Right lobe of liver (tissue), 4 donors: ENCODE measurements around the gene CADM2.

Experiments
- CTCF ChIP-seq, 4 donors: fragments of 200-600 bp in 3 of 4; fragments of 450-650 bp in 1 of 4; IDR thresholded peaks; one replicate each; pipeline versions ENCODE4 v1.5.1 to v1.8.0; 2016 to 2022; ENCODE audit warnings: antibody characterized with exemption in 4 of 4, mild to moderate bottlenecking in 2 of 4
- POLR2A ChIP-seq: fragments of 450-650 bp; IDR thresholded peaks from one replicate; pipeline ENCODE4 v1.6.1; 2017; ENCODE audit warnings: antibody characterized with exemption, mild to moderate bottlenecking
- donor health status: DM: no; HTN: no; CAD: no.
- donor health status: DM: no; HTN: no; CAD: no.
- donor health status: DM: no; HTN: yes; CAD: no.

- TF ChIP-seq POLR2A (no peak), CTCF (IDR thresholded peaks at IDR 0.05) (no peak)
These were observed 883.3 kb downstream of the CADM2 start for GRCh38 chr3:85842081-85842480.
